Measurements from ENCODE around the gene TP53TG5. TPM values are rescaled to one million over a fixed set of nuclear protein-coding genes. Genes with fewer than 3 reads are reported as not detected.

The TP53TG5 gene
- under 1 TPM; 0.24 to 0.55 TPM for total RNA-seq

DNA sequence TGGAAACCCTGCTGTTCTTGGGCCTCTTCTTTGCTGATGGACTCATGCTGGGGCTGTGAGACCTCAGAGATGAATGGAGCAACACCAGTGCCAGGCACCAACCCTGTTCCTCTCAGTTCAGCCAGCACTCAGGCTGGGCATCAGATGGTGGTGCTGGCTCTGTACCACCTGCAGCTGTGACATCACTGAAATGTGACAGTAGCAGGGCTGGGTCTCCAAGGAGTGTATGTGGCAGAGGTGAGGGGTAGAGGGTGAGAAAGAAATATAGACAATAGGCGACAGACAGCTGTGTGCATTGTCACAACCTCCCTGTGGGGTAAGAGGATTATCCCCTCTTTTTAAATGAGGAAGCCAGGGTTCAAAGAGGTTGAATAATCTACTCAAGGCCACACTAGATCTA is at the start of gene TP53TG5:
TP53TG5 (minus strand) TSS at position 135 of the 400 bp plus-strand sequence; CDS start at position 46, 89 bp downstream.
- ChIA-PET CTCF (interaction anchor here (8.0 to 21.4 kb wide), 2 partner anchors 17 to 58 kb away, joined by 175 to 503 read pairs; partner anchors contain the start of gene SYS1), POLR2A (no interaction called here)
- no peaks in the 10 kb centered on the region for H3K27me3 Mint-ChIP-seq
- no peaks in the 10 kb centered on the region for H3K36me3 Mint-ChIP-seq
- intact Hi-C loops (cut with micrococcal nuclease): no loop called here
- DNase-seq: no peak
- no peak within 1 kb of the TSS for H3K4me3 Mint-ChIP-seq
- peaks cover 10% of the 10 kb centered on the region for H3K4me1 Mint-ChIP-seq (ENCODE audit: low read depth)
- H3K9me3 Mint-ChIP-seq: no peaks in the 10 kb centered on the region
- H3K27ac Mint-ChIP-seq: no peak within 1 kb of the TSS

GRCh38 chr20:45427236-45428149 is 49.4 kb upstream of the TP53TG5 start:
- H3K27ac Mint-ChIP-seq: no peak overlapping the region
- no peak for DNase-seq
- H3K36me3 Mint-ChIP-seq: peaks cover 31% of the 10 kb centered on the region

DNA sequence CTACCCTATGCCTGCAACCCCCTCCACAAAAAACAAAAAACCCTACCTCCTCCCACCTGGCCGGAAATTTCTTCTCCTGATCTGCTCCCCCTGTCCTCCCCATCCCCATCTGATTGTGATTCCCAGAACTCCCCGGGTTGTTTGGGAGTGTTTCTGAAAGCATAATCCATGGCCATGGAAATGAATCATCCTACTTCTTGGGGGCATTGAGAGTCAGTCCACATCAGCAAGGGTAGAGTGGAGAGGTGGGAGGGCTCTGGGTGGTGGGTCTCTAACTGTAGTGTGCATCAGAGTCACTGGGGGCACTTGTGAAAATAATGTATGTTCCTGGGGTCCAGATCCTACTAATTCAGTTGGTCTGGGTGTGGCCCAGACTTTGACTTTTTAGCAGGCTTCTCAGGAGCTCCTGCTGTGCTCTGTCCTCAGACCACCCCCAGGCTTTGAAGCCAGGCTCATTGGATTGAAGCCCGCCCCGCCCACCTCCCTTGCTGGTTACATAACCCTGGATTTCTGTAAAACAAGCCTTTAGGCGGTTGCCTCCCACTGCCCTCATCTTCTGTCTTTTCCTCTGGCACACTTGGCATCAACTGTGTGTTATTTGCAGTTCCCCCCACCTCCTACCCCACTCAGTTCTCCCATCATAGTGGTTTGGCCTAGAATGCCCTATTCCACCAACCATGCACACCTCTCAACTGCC is 48.3 kb upstream of the TP53TG5 start:
- Mint-ChIP-seq H3K36me3 (peaks cover 29% of the 10 kb centered on the region), H3K9me3 (no peaks in the 10 kb centered on the region)

More at GRCh38 chr20:45427236-45428149, 49.4 kb upstream of the TP53TG5 start:
- Mint-ChIP-seq H3K4me1 (ENCODE audit: low read depth) (peaks cover 5% of the 10 kb centered on the region), H3K27me3 (no peaks in the 10 kb centered on the region), H3K4me3 (no peak overlapping the region), H3K9me3 (no peaks in the 10 kb centered on the region)
- POLR2A ChIA-PET: no interaction called here
- intact Hi-C loops (cut with micrococcal nuclease): no loop called here
- CTCF ChIA-PET: interaction anchor here (1.1 to 2.0 kb wide), 3 partner anchors 10 to 65 kb away, joined by 3 to 19 read pairs (median 4); partner anchors contain the start of gene SYS1

GRCh38 chr20:45425561-45425960 is 47.4 kb upstream of the TP53TG5 start:
- intact Hi-C loops (cut with micrococcal nuclease): no loop called here
- H3K4me3 Mint-ChIP-seq: no peak overlapping the region
- H3K36me3 Mint-ChIP-seq: peaks cover 35% of the 10 kb centered on the region
- H3K9me3 Mint-ChIP-seq: no peaks in the 10 kb centered on the region
- H3K27ac Mint-ChIP-seq: no peak overlapping the region
- ChIA-PET POLR2A (no interaction called here), CTCF (interaction anchor here (1.0 kb wide), 1 partner anchor 11 kb away, joined by 6 read pairs; no protein-coding TSS in a partner anchor)
- H3K4me1 Mint-ChIP-seq (ENCODE audit: low read depth): no peaks in the 10 kb centered on the region
- no peaks in the 10 kb centered on the region for H3K27me3 Mint-ChIP-seq
- DNase-seq: no peak

More for the DNA sequence above, 48.3 kb upstream of the TP53TG5 start:
- intact Hi-C loops (cut with micrococcal nuclease): no loop called here
- no peak overlapping the region for H3K27ac Mint-ChIP-seq
- DNase-seq: no peak
- H3K4me1 Mint-ChIP-seq (ENCODE audit: low read depth): no peaks in the 10 kb centered on the region
- ChIA-PET CTCF (no interaction called here), POLR2A (no interaction called here)
- H3K4me3 Mint-ChIP-seq: no peak overlapping the region
- no peaks in the 10 kb centered on the region for H3K27me3 Mint-ChIP-seq

- H3K4me3 Mint-ChIP-seq: no peak overlapping the region
- ChIA-PET POLR2A (no interaction called here), CTCF (interaction anchor here (0.6 kb wide), 1 partner anchor 13 kb away, joined by 3 read pairs; no protein-coding TSS in a partner anchor)
- H3K27ac Mint-ChIP-seq: no peak overlapping the region
- H3K4me1 Mint-ChIP-seq (ENCODE audit: low read depth): peaks cover 12% of the 10 kb centered on the region
- no peaks in the 10 kb centered on the region for H3K9me3 Mint-ChIP-seq
- intact Hi-C loops (cut with micrococcal nuclease): no loop called here
- H3K36me3 Mint-ChIP-seq: peaks cover 45% of the 10 kb centered on the region
- no peaks in the 10 kb centered on the region for H3K27me3 Mint-ChIP-seq
- no peak for DNase-seq
Measured at GRCh38 chr20:45423700-45424099, 45.6 kb upstream of the TP53TG5 start.

DNA sequence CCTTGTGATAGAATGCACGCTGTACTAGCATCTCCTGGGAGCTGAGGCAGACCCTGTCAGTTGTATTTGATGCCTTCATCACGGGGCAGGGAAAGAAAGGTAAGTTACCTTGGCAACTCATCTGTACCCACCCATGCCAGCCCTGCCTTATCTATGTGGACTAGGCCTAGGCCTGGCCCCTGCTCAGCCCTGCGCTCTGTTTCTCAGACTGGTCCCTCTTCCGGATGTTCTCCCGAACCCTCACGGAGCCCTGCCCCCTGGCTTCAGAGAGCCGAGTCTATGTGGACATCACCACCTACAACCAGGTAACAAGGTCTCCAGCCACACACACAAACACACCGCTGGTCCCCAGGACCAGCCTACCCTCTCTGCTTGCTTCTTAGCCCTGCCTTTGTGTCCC is 42.0 kb upstream of the TP53TG5 start:
- intact Hi-C loops (cut with micrococcal nuclease): no loop called here
- ChIA-PET POLR2A (interaction anchor here (0.7 to 1.0 kb wide), 2 partner anchors 13 to 14 kb away, joined by 3 read pairs; no protein-coding TSS in a partner anchor), CTCF (interaction anchor here (0.7 to 8.0 kb wide), 7 partner anchors 17 to 351 kb away, joined by 3 to 86 read pairs (median 4); partner anchors contain the start of genes SYS1 and WFDC10A)
- Mint-ChIP-seq H3K9me3 (no peaks in the 10 kb centered on the region), H3K27me3 (no peaks in the 10 kb centered on the region), H3K27ac (no peak overlapping the region), H3K36me3 (peaks cover 35% of the 10 kb centered on the region), H3K4me1 (ENCODE audit: low read depth) (peaks cover 37% of the 10 kb centered on the region), H3K4me3 (no peak overlapping the region)
- DNase-seq: no peak

- Mint-ChIP-seq H3K36me3 (peaks cover 30% of the 10 kb centered on the region), H3K4me3 (no peak overlapping the region), H3K9me3 (no peaks in the 10 kb centered on the region), H3K4me1 (ENCODE audit: low read depth) (peaks cover 43% of the 10 kb centered on the region), H3K27me3 (no peaks in the 10 kb centered on the region), H3K27ac (peak overlapping the region; percentile 71)
- ChIA-PET CTCF (interaction anchor here (0.6 to 8.0 kb wide), 9 partner anchors 15 to 352 kb away, joined by 3 to 86 read pairs (median 4); partner anchors contain the start of genes SYS1 and WFDC10A), POLR2A (interaction anchor here (0.7 to 2.2 kb wide), 5 partner anchors 12 to 56 kb away, joined by 3 to 10 read pairs (median 3); partner anchors contain the start of gene SYS1)
- peak; percentile 39 for DNase-seq
- intact Hi-C loops (cut with micrococcal nuclease): no loop called here
Measured at GRCh38 chr20:45419188-45420091, 41.3 kb upstream of the TP53TG5 start.

DNA sequence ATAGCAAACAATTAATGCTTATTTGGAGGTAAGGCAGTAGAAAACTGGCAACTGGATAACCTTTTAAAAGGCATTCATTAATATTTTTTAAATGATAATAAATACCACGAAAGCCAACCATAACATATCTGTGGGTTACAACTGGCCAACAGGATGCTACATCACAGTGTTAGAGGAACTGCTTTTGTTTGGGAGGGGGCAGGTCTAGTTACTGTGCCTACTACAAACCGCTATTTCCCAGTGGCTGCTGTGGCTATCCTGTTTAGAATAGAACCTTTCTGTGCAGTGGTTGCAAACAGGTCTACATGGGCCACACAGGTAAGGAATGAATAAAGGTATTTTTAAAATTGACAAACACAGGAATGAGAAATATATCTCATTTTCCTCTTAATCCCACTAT is 38.8 kb upstream of the TP53TG5 start:
- intact Hi-C loops (cut with micrococcal nuclease): loop anchor here (1.0 kb wide), 1 partner anchor 54 kb away; the partner anchor contains the start of gene SYS1
- ChIA-PET CTCF (interaction anchor here (1.2 to 8.0 kb wide), 4 partner anchors 18 to 54 kb away, joined by 3 to 86 read pairs (median 20); partner anchors contain the start of gene SYS1), POLR2A (interaction anchor here (1.7 to 2.8 kb wide), 2 partner anchors 20 to 54 kb away, joined by 7 to 11 read pairs; partner anchors contain the start of gene SYS1)
- H3K27ac Mint-ChIP-seq: peak overlapping the region; percentile 97
- no peaks in the 10 kb centered on the region for H3K9me3 Mint-ChIP-seq
- H3K27me3 Mint-ChIP-seq: no peaks in the 10 kb centered on the region
- H3K36me3 Mint-ChIP-seq: peaks cover 20% of the 10 kb centered on the region
- peak overlapping the region; percentile 91 for H3K4me3 Mint-ChIP-seq
- DNase-seq: no peak
- peaks cover 47% of the 10 kb centered on the region for H3K4me1 Mint-ChIP-seq (ENCODE audit: low read depth)

DNA sequence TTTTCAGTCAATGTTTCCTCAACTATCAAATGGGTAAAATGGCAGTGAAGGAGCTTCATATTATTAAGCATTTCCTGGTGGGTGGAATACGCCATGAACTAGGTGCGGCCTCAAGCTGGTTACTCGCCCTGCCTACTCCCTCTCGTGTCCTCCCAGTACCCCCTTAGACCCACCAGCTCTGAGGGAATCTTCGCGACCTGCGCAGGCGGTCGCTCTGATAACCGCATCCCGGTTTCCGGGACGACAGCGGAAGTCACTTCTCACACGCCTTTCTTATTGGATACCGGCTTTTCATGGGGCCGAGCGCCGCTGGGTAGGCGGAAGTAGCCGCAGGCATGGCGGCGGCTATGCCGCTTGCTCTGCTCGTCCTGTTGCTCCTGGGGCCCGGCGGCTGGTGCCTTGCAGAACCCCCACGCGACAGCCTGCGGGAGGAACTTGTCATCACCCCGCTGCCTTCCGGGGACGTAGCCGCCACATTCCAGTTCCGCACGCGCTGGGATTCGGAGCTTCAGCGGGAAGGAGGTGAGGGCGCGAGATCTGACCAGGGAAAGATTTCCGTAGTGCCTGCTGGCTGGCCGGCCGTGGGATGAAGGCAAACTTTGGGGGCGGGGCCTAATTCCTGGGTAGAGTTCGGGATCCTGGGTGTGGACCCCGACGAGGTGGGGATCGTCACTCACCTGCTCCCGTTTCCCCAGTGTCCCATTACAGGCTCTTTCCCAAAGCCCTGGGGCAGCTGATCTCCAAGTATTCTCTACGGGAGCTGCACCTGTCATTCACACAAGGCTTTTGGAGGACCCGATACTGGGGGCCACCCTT is 37.9 kb upstream of the TP53TG5 start, which contains the start of gene PIGT:
PIGT (plus strand) TSS at position 320 of the 816 bp plus-strand sequence; CDS start at position 336, 16 bp downstream.
- POLR2A ChIA-PET: interaction anchor here (0.7 to 2.8 kb wide), 8 partner anchors 9 to 55 kb away, joined by 3 to 11 read pairs (median 6); partner anchors contain the start of gene SYS1

GRCh38 chr20:45413479-45413878 is 35.4 kb upstream of the TP53TG5 start:
- no peak for DNase-seq
- CTCF ChIA-PET: interaction anchor here (0.6 to 1.9 kb wide), 5 partner anchors 23 to 119 kb away, joined by 3 to 12 read pairs (median 5); partner anchors contain the start of gene SYS1
- intact Hi-C loops (cut with micrococcal nuclease): no loop called here
- Mint-ChIP-seq H3K4me3 (no peak overlapping the region), H3K27ac (no peak overlapping the region), H3K36me3 (peaks cover 4% of the 10 kb centered on the region), H3K4me1 (ENCODE audit: low read depth) (peaks cover 34% of the 10 kb centered on the region), H3K9me3 (no peaks in the 10 kb centered on the region), H3K27me3 (no peaks in the 10 kb centered on the region)
- POLR2A ChIA-PET: interaction anchor here (1.2 to 2.3 kb wide), 2 partner anchors 40 to 51 kb away, joined by 4 to 7 read pairs; partner anchors contain the start of gene SYS1

More for the DNA sequence above, 37.9 kb upstream of the TP53TG5 start, which contains the start of gene PIGT:
- H3K36me3 Mint-ChIP-seq: peaks cover 15% of the 10 kb centered on the region
- H3K27ac Mint-ChIP-seq: peak within 1 kb of the TSS; percentile 97
- CTCF ChIA-PET: interaction anchor here (1.0 to 8.0 kb wide), 14 partner anchors 9 to 122 kb away, joined by 3 to 86 read pairs (median 4); partner anchors contain the start of gene SYS1
- H3K4me3 Mint-ChIP-seq: peak within 1 kb of the TSS; percentile 91
- DNase-seq: peak; percentile 93
- H3K4me1 Mint-ChIP-seq (ENCODE audit: low read depth): peaks cover 47% of the 10 kb centered on the region
- intact Hi-C loops (cut with micrococcal nuclease): loop anchor here (1.0 kb wide), 2 partner anchors 9 to 53 kb away; partner anchors contain the start of gene SYS1
- H3K27me3 Mint-ChIP-seq: no peaks in the 10 kb centered on the region
- H3K9me3 Mint-ChIP-seq: no peaks in the 10 kb centered on the region
